ENCODE data around the gene AIFM1. TPM values are rescaled to one million over a fixed set of nuclear protein-coding genes. Genes with fewer than 3 reads are reported as not detected.

Gene AIFM1
- polyA plus RNA-seq, 1 of the 3 experiments (the other 2 are of a cell fraction): 49.8 TPM

DNA sequence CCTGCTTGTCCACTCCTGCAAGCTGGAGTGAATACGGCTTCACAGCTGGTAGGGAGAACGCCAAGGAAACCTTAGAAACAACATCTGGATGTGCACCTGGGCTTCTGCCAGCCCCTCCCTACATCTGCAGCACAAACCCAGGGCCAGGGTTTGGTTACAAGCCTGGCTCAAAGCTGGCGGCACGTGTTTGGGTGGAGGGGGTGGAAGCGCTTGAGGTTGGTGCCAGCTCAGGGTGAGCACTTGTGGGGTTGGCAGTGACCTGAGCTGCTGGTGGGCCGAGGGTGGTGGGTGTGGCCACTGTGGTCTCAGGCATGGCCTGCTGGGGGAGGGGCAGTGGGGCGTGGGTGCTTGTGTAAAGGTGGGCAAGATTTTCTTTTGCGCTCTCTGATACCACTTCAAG, 70.9 kb downstream of the AIFM1 start:
- Histone ChIP-seq H3K27me3 (ENCODE audit: insufficient read depth) (no peaks in the 10 kb centered on the region; the same call in 1 of the 2 replicates), H2AFZ (ENCODE audit: low read depth) (no peak overlapping the region), H3K9me3 (no peaks in the 10 kb centered on the region), H3K4me2 (no peak overlapping the region), H4K20me1 (ENCODE audit: insufficient read depth) (peaks cover under 1% of the 10 kb centered on the region; the same call in 1 of the 2 replicates), H3F3A (replicated peaks; ENCODE audit: insufficient read depth) (no peaks in the 10 kb centered on the region), H3K4me1 (ENCODE audit: control insufficient read depth in 1 of 2, insufficient read depth in 2 of 2, low read depth in 1 of 2, low read length in 1 of 2) (peaks cover 0 to 13% of the 10 kb centered on the region in 2 experiments; a peak in 1 of 4 replicates), H3K79me2 (ENCODE audit: insufficient read depth) (peaks cover 5% of the 10 kb centered on the region; the same call in 1 of the 2 replicates), H3K36me3 (replicated peaks in 1 of 2; ENCODE audit: control insufficient read depth in 1 of 2, insufficient read depth in 2 of 2, low read length in 1 of 2) (no peaks in the 10 kb centered on the region), H3K9ac (no peak overlapping the region), H3K27ac (ENCODE audit: low read depth in 2 of 2, low read length in 1 of 2) (no peak overlapping the region), H3K9me2 (no peaks in the 10 kb centered on the region), H3K4me3 (ENCODE audit: low read depth in 2 of 2, low read length in 1 of 2) (no peak overlapping the region)
- TF ChIP-seq EP300 (IDR thresholded peaks at IDR 0.05; ENCODE audit: borderline replicate concordance in 1 of 2, low read depth in 1 of 2, low read length in 1 of 2): no peak
- TF ChIP-seq TAF1 (IDR thresholded peaks at IDR 0.05; ENCODE audit: borderline replicate concordance, low read depth, low read length): no peak
- TF ChIP-seq, protein P1, sequence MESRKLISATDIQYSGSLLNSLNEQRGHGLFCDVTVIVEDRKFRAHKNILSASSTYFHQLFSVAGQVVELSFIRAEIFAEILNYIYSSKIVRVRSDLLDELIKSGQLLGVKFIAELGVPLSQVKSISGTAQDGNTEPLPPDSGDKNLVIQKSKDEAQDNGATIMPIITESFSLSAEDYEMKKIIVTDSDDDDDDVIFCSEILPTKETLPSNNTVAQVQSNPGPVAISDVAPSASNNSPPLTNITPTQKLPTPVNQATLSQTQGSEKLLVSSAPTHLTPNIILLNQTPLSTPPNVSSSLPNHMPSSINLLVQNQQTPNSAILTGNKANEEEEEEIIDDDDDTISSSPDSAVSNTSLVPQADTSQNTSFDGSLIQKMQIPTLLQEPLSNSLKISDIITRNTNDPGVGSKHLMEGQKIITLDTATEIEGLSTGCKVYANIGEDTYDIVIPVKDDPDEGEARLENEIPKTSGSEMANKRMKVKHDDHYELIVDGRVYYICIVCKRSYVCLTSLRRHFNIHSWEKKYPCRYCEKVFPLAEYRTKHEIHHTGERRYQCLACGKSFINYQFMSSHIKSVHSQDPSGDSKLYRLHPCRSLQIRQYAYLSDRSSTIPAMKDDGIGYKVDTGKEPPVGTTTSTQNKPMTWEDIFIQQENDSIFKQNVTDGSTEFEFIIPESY (IDR thresholded peaks at IDR 0.05; ENCODE audit: borderline replicate concordance, low read depth): no peak
- no peak for TF ChIP-seq RCOR1 (IDR thresholded peaks at IDR 0.05; ENCODE audit: low read length)
- TF ChIP-seq RFX5 (IDR thresholded peaks at IDR 0.05; ENCODE audit: low read length): no peak
- TF ChIP-seq, protein P2, sequence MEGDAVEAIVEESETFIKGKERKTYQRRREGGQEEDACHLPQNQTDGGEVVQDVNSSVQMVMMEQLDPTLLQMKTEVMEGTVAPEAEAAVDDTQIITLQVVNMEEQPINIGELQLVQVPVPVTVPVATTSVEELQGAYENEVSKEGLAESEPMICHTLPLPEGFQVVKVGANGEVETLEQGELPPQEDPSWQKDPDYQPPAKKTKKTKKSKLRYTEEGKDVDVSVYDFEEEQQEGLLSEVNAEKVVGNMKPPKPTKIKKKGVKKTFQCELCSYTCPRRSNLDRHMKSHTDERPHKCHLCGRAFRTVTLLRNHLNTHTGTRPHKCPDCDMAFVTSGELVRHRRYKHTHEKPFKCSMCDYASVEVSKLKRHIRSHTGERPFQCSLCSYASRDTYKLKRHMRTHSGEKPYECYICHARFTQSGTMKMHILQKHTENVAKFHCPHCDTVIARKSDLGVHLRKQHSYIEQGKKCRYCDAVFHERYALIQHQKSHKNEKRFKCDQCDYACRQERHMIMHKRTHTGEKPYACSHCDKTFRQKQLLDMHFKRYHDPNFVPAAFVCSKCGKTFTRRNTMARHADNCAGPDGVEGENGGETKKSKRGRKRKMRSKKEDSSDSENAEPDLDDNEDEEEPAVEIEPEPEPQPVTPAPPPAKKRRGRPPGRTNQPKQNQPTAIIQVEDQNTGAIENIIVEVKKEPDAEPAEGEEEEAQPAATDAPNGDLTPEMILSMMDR (IDR thresholded peaks at IDR 0.05): no peak
- TF ChIP-seq, protein P3, sequence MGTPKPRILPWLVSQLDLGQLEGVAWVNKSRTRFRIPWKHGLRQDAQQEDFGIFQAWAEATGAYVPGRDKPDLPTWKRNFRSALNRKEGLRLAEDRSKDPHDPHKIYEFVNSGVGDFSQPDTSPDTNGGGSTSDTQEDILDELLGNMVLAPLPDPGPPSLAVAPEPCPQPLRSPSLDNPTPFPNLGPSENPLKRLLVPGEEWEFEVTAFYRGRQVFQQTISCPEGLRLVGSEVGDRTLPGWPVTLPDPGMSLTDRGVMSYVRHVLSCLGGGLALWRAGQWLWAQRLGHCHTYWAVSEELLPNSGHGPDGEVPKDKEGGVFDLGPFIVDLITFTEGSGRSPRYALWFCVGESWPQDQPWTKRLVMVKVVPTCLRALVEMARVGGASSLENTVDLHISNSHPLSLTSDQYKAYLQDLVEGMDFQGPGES (IDR thresholded peaks at IDR 0.05; ENCODE audit: low read depth, low read length): no peak
- no peak for TF ChIP-seq RXRA (IDR thresholded peaks at IDR 0.05; ENCODE audit: borderline replicate concordance, low read depth)
- TF ChIP-seq NRF1 (IDR thresholded peaks at IDR 0.05; ENCODE audit: low read depth, low read length): no peak
- no peak for TF ChIP-seq NFIC (IDR thresholded peaks at IDR 0.05; ENCODE audit: borderline replicate concordance)
- TF ChIP-seq SMC3 (IDR thresholded peaks at IDR 0.05; ENCODE audit: low read depth, low read length): no peak
- TF ChIP-seq, protein P4, sequence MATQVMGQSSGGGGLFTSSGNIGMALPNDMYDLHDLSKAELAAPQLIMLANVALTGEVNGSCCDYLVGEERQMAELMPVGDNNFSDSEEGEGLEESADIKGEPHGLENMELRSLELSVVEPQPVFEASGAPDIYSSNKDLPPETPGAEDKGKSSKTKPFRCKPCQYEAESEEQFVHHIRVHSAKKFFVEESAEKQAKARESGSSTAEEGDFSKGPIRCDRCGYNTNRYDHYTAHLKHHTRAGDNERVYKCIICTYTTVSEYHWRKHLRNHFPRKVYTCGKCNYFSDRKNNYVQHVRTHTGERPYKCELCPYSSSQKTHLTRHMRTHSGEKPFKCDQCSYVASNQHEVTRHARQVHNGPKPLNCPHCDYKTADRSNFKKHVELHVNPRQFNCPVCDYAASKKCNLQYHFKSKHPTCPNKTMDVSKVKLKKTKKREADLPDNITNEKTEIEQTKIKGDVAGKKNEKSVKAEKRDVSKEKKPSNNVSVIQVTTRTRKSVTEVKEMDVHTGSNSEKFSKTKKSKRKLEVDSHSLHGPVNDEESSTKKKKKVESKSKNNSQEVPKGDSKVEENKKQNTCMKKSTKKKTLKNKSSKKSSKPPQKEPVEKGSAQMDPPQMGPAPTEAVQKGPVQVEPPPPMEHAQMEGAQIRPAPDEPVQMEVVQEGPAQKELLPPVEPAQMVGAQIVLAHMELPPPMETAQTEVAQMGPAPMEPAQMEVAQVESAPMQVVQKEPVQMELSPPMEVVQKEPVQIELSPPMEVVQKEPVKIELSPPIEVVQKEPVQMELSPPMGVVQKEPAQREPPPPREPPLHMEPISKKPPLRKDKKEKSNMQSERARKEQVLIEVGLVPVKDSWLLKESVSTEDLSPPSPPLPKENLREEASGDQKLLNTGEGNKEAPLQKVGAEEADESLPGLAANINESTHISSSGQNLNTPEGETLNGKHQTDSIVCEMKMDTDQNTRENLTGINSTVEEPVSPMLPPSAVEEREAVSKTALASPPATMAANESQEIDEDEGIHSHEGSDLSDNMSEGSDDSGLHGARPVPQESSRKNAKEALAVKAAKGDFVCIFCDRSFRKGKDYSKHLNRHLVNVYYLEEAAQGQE (IDR thresholded peaks at IDR 0.05; ENCODE audit: low read depth, low read length): no peak
- no peak for TF ChIP-seq TCF12 (IDR thresholded peaks at IDR 0.05)
- no peak for TF ChIP-seq RAD21 (IDR thresholded peaks at IDR 0.05; ENCODE audit: low read length)
- no peak for TF ChIP-seq FOSL2 (IDR thresholded peaks at IDR 0.05; ENCODE audit: borderline replicate concordance, low read depth)
- TF ChIP-seq POLR2AphosphoS5 (IDR thresholded peaks at IDR 0.05; ENCODE audit: low read depth, low read length): no peak
- no peak for TF ChIP-seq YY1 (IDR thresholded peaks at IDR 0.05; ENCODE audit: low read depth)
- no peak for TF ChIP-seq GABPA (IDR thresholded peaks at IDR 0.05; ENCODE audit: low read depth)
- no peak for TF ChIP-seq GATA2 (CRISPR knock-in tag; IDR thresholded peaks at IDR 0.05)
- WGBS (ENCODE audit: low lambda C conversion rate): 53% methylated on average over 7 of the region's 8 CpGs
- no peak for DNase-seq
- ChIA-PET POLR2A (no interaction called here), CTCF (interaction anchor here (2.4 kb wide), 1 partner anchor 15 kb away, joined by 14 read pairs; no protein-coding TSS in a partner anchor)
